HTR-8/SVneo (cell line): ENCODE measurements around the gene ATP9B.
A peak's percentile ranks its signal among the peaks of the same experiment; 100 is the strongest.

Source experiments
- DNase-seq: peaks from one replicate; pipeline ENCODE4 v3.0.0; 2011; ENCODE audit warnings: low spot score, mixed read lengths; ENCODE audit not compliant: insufficient read length
- FAIRE-seq: peaks from 2 replicates; lab custom pipeline; 2011; peaks lifted over from hg19 to GRCh38; lab: Jason Lieb, UNC

Gene ATP9B

DNA sequence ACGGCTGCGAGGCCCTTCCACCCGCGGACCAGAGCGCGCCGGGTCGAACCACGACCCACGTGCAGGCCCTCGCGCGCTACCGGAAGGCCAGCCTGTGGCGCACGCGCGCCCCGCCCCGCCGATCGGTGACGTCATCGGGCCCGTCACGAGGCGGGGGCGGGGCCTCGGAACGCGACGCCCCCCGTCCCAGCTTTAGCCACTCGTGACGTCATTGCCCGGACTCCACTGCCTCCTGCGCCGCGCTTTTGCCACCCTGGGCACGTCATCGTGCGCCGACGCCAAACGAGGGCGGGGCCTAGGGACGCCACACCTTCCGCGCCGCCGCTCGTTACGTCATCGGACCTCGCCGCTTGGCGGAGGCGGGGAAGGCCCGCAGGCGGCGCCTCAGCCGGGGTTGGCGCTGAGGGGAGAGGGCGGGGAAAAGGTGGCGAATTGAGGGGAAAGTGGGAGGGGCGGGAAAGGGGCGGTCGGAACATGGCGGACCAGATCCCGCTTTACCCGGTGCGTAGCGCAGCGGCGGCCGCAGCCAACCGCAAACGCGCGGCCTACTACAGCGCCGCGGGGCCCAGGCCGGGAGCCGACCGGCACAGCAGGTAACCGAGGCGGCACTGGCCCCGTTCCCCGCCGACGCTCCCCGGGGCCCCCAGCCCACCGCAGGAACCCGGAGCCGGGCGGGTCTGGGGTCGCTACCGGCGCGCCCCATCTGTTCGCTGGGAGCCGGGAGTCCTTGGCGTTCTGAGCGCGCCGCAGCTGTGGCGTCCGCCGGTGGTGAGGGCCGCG lies at the start of gene ATP9B:
ATP9B (plus strand) TSS at position 458 of the 780 bp plus-strand sequence; CDS start at position 475, 17 bp downstream.
- DNase-seq (peak; percentile 79), FAIRE-seq (peak; percentile 46)

DNA sequence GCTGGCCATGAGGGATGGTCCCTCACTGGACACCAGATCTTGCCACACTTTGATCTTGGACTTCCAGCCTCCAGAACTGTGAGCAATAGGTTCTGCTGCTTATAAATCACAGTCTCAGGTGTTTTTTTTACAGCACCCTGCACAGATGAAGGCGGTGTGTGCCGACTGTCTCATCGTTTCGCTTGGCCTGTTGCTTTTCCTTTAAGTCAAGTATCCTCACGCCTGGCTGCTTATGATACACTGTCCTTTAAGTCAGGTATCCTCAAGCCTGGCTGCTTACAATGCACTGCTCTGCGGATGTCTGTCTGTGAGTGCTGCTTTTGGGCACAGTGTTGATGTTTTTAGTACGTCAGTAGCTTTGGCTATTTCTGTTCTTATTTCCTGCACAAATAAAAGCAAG lies 49.3 kb upstream of the ATP9B start:
- no peak for FAIRE-seq
- DNase-seq: no peak

DNA sequence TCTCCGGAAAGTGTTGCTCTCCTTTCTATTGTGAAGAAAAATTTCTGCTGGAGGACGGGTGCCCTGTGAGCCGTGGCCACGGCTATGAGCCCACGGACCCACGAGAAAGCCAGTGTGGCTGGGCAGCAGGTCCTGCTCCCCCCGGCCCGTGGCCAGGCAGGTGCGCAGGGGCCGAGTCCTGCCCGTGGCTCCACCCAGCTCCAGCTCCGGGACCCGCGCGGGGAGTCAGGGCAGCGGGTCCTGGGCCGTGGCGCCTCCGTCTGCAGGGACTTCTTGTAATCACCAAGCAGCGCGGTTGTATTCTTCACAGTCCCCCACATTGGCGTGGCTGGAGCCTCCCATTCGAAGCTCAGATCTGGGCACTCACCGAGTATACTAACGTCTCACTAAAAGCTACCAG lies 46.6 kb upstream of the ATP9B start:
- no peak for DNase-seq
- no peak for FAIRE-seq

DNA sequence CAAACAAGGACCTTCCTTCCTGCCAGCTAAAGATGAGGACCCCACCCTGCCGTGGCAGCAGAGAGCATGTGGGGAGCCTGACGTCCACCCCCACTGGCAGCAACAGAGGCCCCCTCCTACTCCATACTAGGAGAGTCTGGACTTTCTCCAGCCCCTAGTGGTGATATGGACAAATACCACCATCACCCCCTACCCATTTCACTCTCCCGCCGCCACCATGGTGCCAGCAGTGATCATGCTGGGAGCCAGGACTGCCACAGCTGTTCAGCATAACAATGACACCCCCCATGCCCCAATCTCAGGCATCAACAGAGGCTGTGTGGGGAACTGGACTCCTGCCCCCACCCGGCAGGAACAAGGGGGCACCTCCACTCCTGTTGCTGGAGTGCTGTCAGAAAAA lies 42.7 kb upstream of the ATP9B start:
- DNase-seq (no peak), FAIRE-seq (no peak)

- FAIRE-seq: no peak
- no peak for DNase-seq
These were observed 38.5 kb upstream of the ATP9B start for GRCh38 chr18:79030680-79031079.

- DNase-seq (no peak), FAIRE-seq (no peak)
These were observed 26.9 kb upstream of the ATP9B start for GRCh38 chr18:79042276-79042675.

- DNase-seq (no peak), FAIRE-seq (no peak)
These were observed 25.9 kb upstream of the ATP9B start for GRCh38 chr18:79043288-79043687.

DNA sequence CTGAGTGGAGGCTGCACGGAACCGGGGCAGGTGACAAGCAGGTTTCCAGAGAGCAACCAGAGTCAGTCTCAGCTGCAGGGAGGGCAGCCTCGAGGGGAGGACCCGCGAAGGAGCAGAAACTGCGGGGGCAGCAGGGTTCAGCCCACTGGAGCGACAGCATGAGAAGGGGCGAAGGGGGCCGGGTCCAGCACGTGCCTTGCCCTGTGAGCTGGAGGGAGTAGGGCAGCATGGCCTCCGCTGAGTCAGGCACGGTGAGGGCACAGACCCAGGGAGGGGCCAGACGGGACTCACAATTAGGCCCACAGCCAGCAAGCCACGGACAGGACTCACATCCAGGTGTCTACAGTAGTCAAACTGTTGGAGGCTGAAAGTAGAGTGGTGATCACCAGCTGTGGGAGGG lies 22.7 kb upstream of the ATP9B start:
- FAIRE-seq (no peak), DNase-seq (no peak)

GRCh38 chr18:79047556-79048244 lies 21.5 kb upstream of the ATP9B start:
- FAIRE-seq (no peak), DNase-seq (no peak)

GRCh38 chr18:79048245-79048632 lies 21.0 kb upstream of the ATP9B start:
- no peak for FAIRE-seq

GRCh38 chr18:79049506-79049905 lies 19.7 kb upstream of the ATP9B start:
- DNase-seq (no peak), FAIRE-seq (no peak)

More at GRCh38 chr18:79048245-79048632, 21.0 kb upstream of the ATP9B start:
- no peak for DNase-seq

- DNase-seq (no peak), FAIRE-seq (no peak)
These were observed 19.2 kb upstream of the ATP9B start for GRCh38 chr18:79050005-79050404.

GRCh38 chr18:79056827-79057367 lies 12.3 kb upstream of the ATP9B start:
- DNase-seq (no peak), FAIRE-seq (no peak)

- no peak for FAIRE-seq
These were observed 11.2 kb upstream of the ATP9B start for GRCh38 chr18:79058007-79058406.

GRCh38 chr18:79062806-79063205 lies 6.4 kb upstream of the ATP9B start:
- DNase-seq (no peak), FAIRE-seq (no peak)

More at GRCh38 chr18:79058007-79058406, 11.2 kb upstream of the ATP9B start:
- DNase-seq: no peak

GRCh38 chr18:79064228-79064627 lies 5.0 kb upstream of the ATP9B start:
- FAIRE-seq: no peak
- no peak for DNase-seq

DNA sequence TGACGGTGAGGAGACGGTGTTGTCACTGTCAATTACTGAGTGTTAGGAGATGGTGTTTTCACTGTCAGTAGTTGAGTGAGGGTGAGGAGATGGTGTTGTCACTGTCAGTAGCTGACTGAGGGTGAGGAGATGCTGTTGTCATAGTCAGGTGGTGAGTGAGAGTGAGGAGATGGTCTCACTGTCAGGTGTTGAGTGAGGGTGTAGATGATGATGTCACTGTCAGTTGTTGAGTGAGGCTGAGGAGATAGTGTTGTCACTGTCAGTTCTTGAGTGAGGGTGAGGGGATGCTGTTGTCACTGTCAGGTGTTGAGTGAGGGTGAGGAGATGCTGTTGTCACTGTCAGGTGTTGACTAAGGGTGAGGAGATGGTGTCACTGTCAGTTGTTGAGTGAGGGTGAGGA lies 3.4 kb upstream of the ATP9B start:
- FAIRE-seq (no peak), DNase-seq (no peak)

GRCh38 chr18:79067611-79068010 lies 1.6 kb upstream of the ATP9B start:
- no peak for DNase-seq
- FAIRE-seq: no peak

GRCh38 chr18:79068341-79068936 lies 755 bp upstream of the ATP9B start:
- FAIRE-seq (no peak), DNase-seq (no peak)

- no peak for FAIRE-seq
- DNase-seq: peak; percentile 7
These were observed 540 bp downstream of the ATP9B start for GRCh38 chr18:79069717-79070151.

GRCh38 chr18:79070486-79070885 lies 1.3 kb downstream of the ATP9B start:
- FAIRE-seq (no peak), DNase-seq (no peak)
